ENCODE measurements around the gene LGALS9B. TPM values are rescaled to one million over a fixed set of nuclear protein-coding genes. Genes with fewer than 3 reads are reported as not detected.
"Not testable (repeated sequence)": the region's sequence is repeated elsewhere in the genome, so short reads cannot be mapped to it uniquely, and the experiment has no call there.

The LGALS9B gene
- total RNA-seq, result not detected

DNA sequence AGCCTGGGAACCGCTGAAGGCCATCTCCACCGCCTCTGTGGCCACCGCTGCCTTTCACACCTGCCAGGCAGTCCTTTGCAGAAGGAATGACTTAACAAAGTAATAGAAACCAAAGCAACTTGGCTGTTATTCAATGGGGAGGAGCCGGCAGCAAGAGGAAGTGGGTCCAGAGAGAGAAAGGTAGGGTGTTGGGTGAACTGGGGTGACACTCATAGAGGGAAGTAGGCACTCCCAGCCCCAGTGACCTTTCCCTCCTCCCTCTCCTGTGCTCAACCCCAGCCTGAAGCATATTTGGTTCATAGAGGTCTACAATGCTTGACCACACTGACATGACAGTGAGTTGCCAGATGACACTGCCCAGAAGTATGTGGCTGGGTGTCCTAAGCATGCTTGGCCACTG lies at the start of gene LGALS9B:
LGALS9B (minus strand) TSS at position 93 of the 400 bp plus-strand sequence; CDS start at position 24, 69 bp downstream.
- CTCF ChIA-PET; H3K27me3 Mint-ChIP-seq; H3K36me3 Mint-ChIP-seq (ENCODE audit: low read depth); POLR2A ChIA-PET; DNase-seq; H3K4me3 Mint-ChIP-seq; H3K4me1 Mint-ChIP-seq; H3K9me3 Mint-ChIP-seq; H3K27ac Mint-ChIP-seq: not testable (repeated sequence)

DNA sequence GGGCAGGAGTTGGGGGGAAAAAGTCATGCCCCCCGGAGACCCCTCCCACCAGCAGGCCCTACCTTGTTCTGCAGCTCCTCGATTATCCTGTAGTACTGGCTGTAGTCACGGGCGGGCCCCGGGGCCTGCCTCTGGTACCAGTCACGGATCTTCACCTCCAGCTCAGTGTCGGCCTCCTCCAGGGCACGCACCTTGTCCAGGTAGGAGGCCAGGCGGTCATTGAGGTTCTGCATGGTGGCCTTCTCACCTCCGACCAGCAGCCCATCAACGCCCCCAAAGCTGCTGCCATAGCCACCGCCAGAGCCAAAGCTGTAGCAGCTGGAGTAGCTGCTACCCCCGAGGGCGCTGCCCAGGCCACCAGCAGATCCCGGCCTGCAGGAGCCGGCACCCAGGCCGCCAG lies 49.6 kb upstream of the LGALS9B start:
- POLR2A ChIA-PET; H3K9me3 Mint-ChIP-seq; H3K27ac Mint-ChIP-seq; H3K36me3 Mint-ChIP-seq (ENCODE audit: low read depth); DNase-seq; H3K4me3 Mint-ChIP-seq; CTCF ChIA-PET; H3K4me1 Mint-ChIP-seq; H3K27me3 Mint-ChIP-seq: not testable (repeated sequence)

DNA sequence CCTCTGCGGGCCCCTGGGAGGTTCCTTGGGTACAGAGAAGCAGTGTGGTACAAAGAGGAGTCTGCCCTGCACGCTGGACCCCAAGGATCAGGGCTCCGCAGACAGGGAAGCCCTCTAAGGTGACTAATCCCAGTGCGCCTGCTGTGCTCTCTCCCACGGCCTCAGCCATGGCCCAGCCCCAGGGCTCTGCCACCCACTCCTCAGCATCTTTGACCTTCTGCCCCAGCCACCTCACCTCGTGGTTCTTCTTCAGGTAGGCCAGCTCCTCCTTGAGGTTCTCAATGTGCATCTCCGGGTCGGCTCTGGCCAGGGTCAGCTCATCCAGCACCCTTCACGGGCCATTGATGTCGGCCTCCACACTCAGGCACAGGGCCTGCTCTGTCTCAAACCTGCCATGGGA lies 47.8 kb upstream of the LGALS9B start:
- H3K4me3 Mint-ChIP-seq; CTCF ChIA-PET; DNase-seq; H3K9me3 Mint-ChIP-seq; H3K36me3 Mint-ChIP-seq (ENCODE audit: low read depth); H3K27ac Mint-ChIP-seq; H3K4me1 Mint-ChIP-seq; POLR2A ChIA-PET; H3K27me3 Mint-ChIP-seq: not testable (repeated sequence)

DNA sequence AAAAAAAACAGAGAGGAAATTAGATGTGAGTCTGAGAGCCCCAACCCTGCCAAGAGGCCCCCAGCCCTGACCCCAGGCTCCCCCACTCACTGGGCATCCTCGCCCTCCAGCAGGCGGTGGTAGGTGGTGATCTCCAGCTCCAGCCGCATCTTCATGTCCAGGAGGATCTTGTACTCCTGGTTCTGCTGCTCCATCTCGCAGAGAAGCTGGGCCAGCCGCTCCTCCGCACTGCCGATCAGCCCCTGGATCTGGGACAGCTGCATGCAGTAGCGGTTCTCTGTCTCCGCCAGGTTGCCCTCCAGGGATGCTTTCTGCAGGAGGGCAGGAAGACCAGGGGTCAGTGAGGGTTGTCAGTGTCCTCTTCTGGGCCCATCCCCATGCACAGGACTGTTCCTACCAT lies 46.2 kb upstream of the LGALS9B start:
- H3K4me1 Mint-ChIP-seq; POLR2A ChIA-PET; H3K36me3 Mint-ChIP-seq (ENCODE audit: low read depth): not testable (repeated sequence)

DNA sequence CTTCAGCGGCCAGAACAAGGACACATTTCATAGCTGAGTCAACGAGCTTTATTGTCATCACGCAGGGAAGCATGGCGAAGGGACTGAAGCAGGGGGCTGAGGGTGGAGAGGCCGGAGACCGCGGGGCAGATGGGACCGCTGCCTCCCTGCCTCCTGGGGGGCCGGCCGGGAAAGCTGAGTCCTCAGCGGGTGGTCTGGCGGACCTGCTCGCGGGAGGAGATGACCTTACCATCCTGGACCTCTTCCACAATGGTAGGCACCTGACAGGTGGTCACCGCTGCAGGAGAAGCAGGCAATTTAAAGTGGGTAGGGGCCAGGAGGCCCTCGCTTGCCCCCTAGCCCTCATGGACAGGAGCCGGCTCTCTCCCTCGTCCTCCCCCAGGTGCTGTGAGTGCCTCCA lies 45.0 kb upstream of the LGALS9B start:
- H3K36me3 Mint-ChIP-seq (ENCODE audit: low read depth); H3K4me3 Mint-ChIP-seq; H3K27me3 Mint-ChIP-seq; H3K4me1 Mint-ChIP-seq; DNase-seq; H3K27ac Mint-ChIP-seq; POLR2A ChIA-PET; CTCF ChIA-PET; H3K9me3 Mint-ChIP-seq: not testable (repeated sequence)

More for the DNA sequence above, 46.2 kb upstream of the LGALS9B start:
- H3K27me3 Mint-ChIP-seq, CTCF ChIA-PET, H3K9me3 Mint-ChIP-seq, H3K27ac Mint-ChIP-seq, H3K4me3 Mint-ChIP-seq, DNase-seq: not testable (repeated sequence)

DNA sequence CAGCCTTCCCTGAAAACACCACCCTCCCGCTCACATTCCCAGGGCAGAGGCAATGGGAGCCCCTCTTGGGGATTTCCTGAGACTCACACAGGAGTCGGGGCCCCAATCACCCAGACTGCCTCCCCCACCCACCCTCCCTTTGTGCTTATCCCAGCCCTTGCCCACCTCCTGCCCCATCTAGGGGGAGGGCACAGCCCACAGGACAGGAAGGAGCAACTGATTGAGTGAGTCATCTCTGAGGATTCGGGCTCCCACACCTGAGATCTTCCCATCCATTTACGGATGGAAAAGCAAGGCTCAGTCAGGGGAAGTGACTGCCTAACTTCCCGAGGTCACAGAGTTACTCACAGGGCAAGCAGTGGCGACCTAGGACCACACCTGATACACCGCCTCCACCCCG lies 44.4 kb upstream of the LGALS9B start:
- POLR2A ChIA-PET; H3K4me3 Mint-ChIP-seq; H3K4me1 Mint-ChIP-seq; H3K36me3 Mint-ChIP-seq (ENCODE audit: low read depth); CTCF ChIA-PET; H3K9me3 Mint-ChIP-seq; H3K27me3 Mint-ChIP-seq; DNase-seq; H3K27ac Mint-ChIP-seq: not testable (repeated sequence)

DNA sequence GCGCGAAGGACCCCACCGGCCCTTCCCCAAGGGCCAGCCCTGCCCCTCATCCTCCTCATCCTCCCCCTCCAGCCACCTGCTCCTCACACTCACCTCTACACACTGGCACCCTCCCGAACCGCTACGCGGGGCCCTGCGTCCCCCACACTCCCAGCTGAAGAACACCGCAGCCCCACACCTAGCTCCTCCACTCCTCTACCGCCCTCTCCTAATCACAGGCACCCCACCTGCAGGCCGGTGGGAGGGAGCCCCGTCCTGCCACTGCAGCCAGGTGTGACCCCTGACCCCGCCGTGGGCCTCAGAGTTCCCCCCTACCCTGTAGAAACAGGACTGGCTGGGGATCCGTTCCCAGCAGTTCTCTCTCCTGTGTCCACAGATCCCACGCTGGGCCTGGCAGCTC lies 38.0 kb upstream of the LGALS9B start:
- H3K36me3 Mint-ChIP-seq (ENCODE audit: low read depth); DNase-seq; H3K9me3 Mint-ChIP-seq; H3K27ac Mint-ChIP-seq; H3K4me1 Mint-ChIP-seq; H3K27me3 Mint-ChIP-seq; POLR2A ChIA-PET; H3K4me3 Mint-ChIP-seq; CTCF ChIA-PET: not testable (repeated sequence)

DNA sequence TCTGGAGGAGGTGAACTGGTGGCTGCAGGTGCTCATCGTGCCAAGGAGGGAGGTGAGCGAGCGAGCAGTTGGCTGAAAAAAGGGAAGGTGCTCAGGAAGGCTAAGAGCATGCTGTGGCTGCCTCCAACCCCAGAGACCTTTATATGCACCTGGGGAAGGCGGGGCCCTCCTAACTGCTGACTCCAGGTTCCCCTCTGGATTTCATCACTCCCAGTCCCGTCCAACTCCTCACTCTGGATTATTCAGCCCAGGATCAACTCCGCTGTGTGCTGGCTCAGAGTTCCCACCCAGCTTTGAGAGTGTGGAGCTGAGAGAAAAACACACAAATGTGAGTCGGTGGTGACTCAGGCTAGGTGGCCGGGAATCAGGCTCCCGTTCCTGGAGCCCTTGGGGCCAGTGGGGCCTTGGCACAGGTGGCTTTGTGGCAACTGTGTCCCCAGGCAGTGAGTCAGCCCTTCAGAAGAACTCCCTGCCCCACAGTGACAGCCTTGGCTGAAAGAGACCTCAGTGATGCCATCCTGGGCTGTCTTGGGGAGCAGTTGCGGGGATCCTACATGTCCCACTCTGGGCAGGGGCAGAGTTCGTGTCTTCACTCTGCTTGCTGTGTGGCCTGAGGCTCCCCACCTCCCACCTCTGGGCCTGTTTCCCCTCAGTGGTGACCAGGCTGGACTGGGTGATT lies 37.2 kb upstream of the LGALS9B start:
- DNase-seq; H3K4me3 Mint-ChIP-seq; H3K9me3 Mint-ChIP-seq; H3K4me1 Mint-ChIP-seq; CTCF ChIA-PET; H3K36me3 Mint-ChIP-seq (ENCODE audit: low read depth); H3K27me3 Mint-ChIP-seq; POLR2A ChIA-PET; H3K27ac Mint-ChIP-seq: not testable (repeated sequence)

DNA sequence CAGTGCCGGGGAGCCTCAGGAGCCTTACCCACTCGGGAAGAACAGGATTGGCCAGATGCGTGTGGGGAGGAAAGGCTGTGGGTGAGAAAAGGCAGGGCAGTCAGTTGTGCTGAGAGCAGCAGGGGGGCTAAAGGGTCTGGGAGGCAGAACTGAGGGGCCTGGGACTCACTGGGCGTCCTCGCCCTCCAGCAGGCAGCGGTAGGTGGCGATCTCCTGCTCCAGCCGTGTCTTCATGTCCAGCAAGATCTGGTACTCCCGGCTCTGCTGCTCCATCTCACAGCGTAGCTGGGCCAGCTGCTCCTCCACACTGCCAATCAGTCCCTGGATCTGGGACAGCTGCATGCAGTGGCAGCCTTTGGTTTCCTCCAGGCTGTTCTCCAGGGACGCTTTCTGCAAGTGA lies 34.6 kb upstream of the LGALS9B start:
- H3K27me3 Mint-ChIP-seq; DNase-seq; H3K27ac Mint-ChIP-seq; POLR2A ChIA-PET; H3K4me1 Mint-ChIP-seq; H3K9me3 Mint-ChIP-seq; H3K36me3 Mint-ChIP-seq (ENCODE audit: low read depth); H3K4me3 Mint-ChIP-seq; CTCF ChIA-PET: not testable (repeated sequence)

DNA sequence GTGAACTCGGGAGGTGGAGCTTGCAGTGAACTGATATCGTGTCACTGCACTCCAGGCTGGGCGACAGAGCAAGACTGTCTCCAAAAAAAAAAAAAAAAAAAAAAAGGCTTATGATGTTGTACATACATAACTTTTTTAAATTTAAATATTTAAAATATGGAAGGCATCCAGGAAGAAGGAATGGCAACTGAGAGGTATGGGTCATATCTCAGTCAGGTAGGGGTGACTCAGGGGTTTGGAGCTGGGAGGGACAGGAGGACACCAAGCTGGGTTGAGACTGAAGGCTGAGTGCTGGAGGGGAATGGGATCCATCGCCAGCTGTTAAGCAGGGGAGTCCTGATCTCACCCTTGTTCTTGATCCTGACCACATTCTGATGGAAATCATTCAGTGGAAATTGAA lies 33.0 kb upstream of the LGALS9B start:
- H3K4me1 Mint-ChIP-seq; DNase-seq; H3K27me3 Mint-ChIP-seq; POLR2A ChIA-PET; CTCF ChIA-PET; H3K9me3 Mint-ChIP-seq; H3K27ac Mint-ChIP-seq; H3K4me3 Mint-ChIP-seq; H3K36me3 Mint-ChIP-seq (ENCODE audit: low read depth): not testable (repeated sequence)

DNA sequence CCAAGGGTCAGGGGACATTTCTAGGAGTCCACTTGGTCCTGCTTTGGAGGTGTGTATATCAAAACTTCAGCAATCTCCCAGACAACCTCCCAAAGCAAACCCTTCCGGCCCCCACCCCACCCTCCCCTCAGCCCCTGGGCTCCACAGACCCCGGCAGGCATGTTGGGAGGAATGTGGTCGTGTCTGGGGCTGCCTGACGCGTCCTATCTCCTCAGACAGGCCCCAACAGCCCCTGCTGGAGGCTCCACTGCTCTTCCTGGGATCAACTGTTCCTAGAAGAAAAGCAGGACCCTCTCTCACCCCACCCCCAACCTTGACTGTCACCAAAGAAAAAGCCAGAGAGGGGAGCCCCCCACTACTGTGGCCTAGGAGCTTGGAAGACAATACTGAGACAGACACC lies 28.1 kb upstream of the LGALS9B start:
- H3K36me3 Mint-ChIP-seq (ENCODE audit: low read depth); H3K27ac Mint-ChIP-seq; H3K27me3 Mint-ChIP-seq; H3K9me3 Mint-ChIP-seq; H3K4me1 Mint-ChIP-seq; H3K4me3 Mint-ChIP-seq; CTCF ChIA-PET; POLR2A ChIA-PET; DNase-seq: not testable (repeated sequence)

DNA sequence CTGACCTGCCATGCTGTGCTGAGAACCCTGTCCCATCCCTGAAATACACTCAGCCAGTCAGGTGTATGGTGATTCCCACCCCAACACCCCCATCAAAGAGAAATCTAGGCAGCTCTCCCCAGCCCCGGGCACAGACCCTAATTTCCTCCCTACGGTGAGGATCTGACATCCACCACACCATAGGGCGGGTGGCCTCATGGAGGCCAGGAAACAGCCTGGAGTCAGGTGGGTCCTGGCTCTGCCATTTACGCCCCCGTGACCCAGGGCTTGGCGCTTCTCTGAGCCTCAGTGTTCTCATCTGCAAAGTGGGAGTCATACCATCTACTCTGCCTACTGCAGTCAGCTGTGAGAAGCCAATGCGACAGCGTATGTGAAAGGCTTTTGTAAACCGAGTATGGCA lies 27.4 kb upstream of the LGALS9B start:
- CTCF ChIA-PET; H3K4me1 Mint-ChIP-seq; H3K27ac Mint-ChIP-seq; H3K36me3 Mint-ChIP-seq (ENCODE audit: low read depth); H3K4me3 Mint-ChIP-seq; POLR2A ChIA-PET; DNase-seq; H3K9me3 Mint-ChIP-seq; H3K27me3 Mint-ChIP-seq: not testable (repeated sequence)

DNA sequence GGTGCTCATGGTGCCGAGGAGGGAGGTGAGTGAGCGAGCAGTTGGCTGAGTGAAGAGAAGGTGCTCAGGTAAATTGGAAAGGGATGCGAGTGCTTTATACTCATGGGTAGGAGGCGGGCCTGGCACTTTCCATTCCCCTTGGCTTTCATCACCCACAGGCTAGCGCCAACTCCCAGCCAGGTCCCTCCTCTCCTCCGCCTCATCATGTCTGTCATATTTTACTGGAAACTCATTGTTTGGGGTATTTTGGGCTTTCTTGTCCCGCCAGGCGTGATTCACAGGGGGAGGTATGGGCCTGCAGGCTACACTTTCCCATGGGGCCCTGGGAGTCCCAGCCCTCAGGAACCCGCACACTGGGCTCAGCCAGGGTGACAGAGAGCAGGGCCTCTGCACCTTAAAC lies 26.8 kb upstream of the LGALS9B start:
- DNase-seq; H3K36me3 Mint-ChIP-seq (ENCODE audit: low read depth): not testable (repeated sequence)

DNA sequence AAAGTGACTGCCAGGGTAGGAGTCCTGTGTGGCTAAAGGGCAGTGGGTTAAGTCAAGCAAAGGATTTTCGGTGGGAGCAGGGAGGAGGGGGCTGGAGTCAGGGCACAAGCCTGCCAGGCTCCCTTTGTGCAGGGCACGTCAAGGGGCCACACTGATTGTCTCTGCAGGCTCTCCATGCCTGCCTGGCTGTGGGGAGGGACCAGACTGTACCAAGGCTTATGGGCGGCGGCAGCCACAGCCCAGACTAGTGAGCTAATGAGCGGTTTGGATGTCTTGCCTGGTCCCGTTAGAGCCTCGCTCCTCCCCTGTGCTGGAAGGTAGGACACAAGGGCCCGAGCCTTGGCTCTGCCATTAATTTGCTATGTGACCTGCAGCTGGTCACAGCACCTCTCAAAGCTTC lies 25.6 kb upstream of the LGALS9B start:
- H3K36me3 Mint-ChIP-seq (ENCODE audit: low read depth); CTCF ChIA-PET; H3K27ac Mint-ChIP-seq; DNase-seq; H3K4me1 Mint-ChIP-seq; POLR2A ChIA-PET; H3K27me3 Mint-ChIP-seq; H3K9me3 Mint-ChIP-seq; H3K4me3 Mint-ChIP-seq: not testable (repeated sequence)

More for the DNA sequence above, 26.8 kb upstream of the LGALS9B start:
- H3K9me3 Mint-ChIP-seq, H3K4me3 Mint-ChIP-seq, POLR2A ChIA-PET, H3K27ac Mint-ChIP-seq, H3K4me1 Mint-ChIP-seq, H3K27me3 Mint-ChIP-seq, CTCF ChIA-PET: not testable (repeated sequence)

DNA sequence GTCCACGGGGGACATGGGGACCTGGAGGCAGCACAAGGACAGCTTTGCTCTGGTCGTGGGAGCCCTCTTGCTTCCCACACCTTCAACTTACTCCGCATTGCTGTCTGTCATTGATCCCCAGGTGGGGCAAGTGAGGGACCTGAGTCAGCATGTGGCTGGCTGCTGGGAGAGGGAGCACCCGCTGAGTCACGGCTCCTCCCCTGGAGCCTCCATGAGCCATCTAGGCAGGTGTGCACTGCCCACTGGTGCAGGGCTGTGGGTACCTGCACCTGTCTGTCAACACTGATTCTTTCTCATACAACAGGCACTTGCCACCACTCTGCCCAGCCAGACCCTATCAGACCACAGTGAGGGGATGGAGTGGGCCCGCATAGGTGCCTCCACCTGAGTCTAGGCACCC lies 24.8 kb upstream of the LGALS9B start:
- DNase-seq; CTCF ChIA-PET; H3K4me1 Mint-ChIP-seq; H3K36me3 Mint-ChIP-seq (ENCODE audit: low read depth); H3K4me3 Mint-ChIP-seq; H3K27me3 Mint-ChIP-seq; H3K9me3 Mint-ChIP-seq; POLR2A ChIA-PET; H3K27ac Mint-ChIP-seq: not testable (repeated sequence)

Data from activated CD4-positive, alpha-beta memory T cell treated with anti-CD3 and anti-CD28 coated beads, Interleukin-2, amount 10 ng/mL, durations not matched to agents 7 days and 5 days (primary cell).